Right lung (tissue), 5 donors: Measurements from ENCODE around the gene EIF2B2. TPM values are rescaled to one million over a fixed set of nuclear protein-coding genes. Genes with fewer than 3 reads are reported as not detected.
A peak's percentile ranks its signal among the peaks of the same experiment; 100 is the strongest.

Experiments used
- DNase-seq, 2 donors: peaks; one replicate each; pipeline ENCODE4 v3.0.0-alpha.2; 2013
- polyA plus RNA-seq, 5 donors: library from polyadenylated mRNA; unstranded; fragments of 120-200 nt; gene quantifications; one replicate each; pipeline versions ENCODE4 v1.2.1 to v1.2.3, GENCODE V29; 2013; ENCODE audit warnings: inconsistent platforms in 1 of 5, low replicate concordance in 1 of 5; ENCODE audit not compliant: insufficient read length in 5 of 5, insufficient read depth in 1 of 5

Gene EIF2B2
- polyA plus RNA-seq, 5 donors, result 45.2 to 58.4 (median 52.1) TPM

DNA sequence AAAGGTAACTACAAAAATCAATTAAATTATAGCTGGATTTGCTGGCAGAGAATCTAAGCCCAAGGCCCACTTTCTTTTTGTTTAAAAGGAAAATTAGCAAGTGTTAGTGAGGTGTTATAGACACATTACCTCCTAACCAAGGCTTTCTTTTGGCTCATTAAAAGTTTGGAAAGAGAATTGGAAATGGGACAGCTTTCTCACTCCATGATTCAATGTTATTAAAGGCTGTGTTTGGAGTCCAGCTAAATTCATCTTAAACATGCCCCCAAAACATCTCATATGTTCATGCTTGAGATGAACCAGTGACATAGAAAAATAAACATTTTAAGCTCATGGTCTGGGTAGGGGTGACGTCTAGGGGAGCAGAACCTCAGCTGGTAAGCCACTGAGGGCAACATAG lies 33.9 kb upstream of the EIF2B2 start:
- no peak for DNase-seq

- no peak for DNase-seq
Observed at GRCh38 chr14:74973003-74973653, 29.6 kb upstream of the EIF2B2 start.

DNA sequence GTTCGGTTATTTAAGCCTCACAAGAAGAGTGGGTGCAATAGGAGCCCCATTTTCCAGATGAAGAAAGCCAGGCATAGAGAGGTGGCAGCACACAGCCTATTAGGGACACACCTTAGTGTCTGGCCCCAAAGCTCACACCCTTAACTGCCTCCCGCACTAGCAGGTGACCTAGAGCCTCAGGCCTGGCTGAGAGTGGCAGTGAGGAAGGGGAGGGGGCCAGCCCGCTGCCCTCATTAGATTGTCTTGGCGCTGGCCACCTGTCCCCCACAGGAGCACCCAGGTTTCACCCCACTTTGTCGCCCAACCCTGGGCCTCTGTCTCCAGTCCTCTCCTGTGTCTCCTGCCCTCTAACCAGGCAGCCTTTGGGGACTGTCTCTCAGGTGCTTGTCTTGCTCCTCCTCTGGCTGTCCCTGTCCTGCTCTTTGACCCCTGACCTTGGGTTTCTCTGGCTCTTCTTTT lies 28.8 kb upstream of the EIF2B2 start:
- DNase-seq, result no peak

- no peak for DNase-seq
Observed at GRCh38 chr14:74974364-74975058, 28.2 kb upstream of the EIF2B2 start.

GRCh38 chr14:74975059-74975810 lies 27.5 kb upstream of the EIF2B2 start:
- peak; percentile 90 for DNase-seq

GRCh38 chr14:74976264-74977113 lies 26.2 kb upstream of the EIF2B2 start:
- DNase-seq, result no peak

DNA sequence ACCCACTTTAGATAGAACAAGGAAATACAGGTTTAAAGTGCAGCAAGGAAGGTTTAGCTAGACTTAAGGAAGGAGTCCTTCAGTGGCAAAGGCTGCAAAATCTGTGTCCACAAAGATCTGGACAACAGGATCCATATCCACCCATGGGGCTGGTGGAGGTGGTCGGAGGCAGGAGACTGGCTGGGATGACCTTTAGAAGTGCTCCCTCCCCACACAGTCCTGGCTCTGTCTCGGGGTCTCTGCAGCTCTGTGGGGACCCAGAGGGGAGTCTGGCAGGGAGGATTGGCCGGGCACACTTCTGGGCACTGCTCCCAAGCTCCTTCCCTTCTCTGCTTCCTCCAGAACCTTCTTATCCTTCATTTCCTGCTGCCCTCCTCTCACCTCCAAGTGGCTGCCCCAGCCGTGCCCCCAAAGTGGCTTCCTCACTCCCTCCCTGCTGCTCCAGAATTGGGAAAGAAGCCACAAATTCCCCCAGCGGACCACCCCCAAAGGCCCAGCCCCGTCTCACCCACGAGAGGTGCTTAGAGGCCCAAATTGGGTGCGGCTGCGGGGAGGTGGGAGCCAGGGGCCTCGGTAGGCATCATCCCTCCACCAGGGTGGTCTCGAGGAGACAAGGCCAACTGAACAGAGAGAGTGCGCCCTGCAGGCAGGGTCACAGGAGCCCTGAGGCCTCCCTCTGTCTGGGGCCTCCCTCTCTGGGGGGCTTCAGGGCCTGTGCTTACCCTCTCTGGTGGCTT lies 25.4 kb upstream of the EIF2B2 start:
- no peak for DNase-seq

DNA sequence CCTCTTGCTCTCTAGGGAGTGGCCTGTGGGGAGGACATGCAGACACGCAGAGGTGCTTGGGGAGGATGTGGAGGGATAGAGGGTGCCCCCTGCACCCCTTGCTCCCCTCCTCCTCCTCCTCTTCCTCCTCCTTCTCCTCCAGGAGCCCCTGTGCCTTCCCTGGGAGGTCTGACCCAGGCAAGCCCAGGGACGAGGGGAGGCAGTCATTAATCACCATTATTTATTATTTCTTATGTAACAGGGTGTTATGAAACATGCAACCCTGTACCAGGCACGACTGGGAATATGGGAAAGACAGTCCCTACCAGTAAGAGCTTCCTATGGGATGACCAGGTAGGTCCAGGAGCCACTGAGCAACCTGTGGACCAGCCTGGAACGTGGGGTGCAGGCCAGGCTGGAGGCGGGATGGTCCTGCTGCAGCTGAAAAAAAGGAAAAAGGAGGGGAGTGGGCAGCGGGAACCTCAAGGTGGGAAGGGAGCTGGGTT lies 24.8 kb upstream of the EIF2B2 start:
- no peak for DNase-seq

- DNase-seq, result no peak
Observed at GRCh38 chr14:74978416-74978947, 24.2 kb upstream of the EIF2B2 start.

GRCh38 chr14:74979029-74979428 lies 23.7 kb upstream of the EIF2B2 start:
- no peak for DNase-seq

DNA sequence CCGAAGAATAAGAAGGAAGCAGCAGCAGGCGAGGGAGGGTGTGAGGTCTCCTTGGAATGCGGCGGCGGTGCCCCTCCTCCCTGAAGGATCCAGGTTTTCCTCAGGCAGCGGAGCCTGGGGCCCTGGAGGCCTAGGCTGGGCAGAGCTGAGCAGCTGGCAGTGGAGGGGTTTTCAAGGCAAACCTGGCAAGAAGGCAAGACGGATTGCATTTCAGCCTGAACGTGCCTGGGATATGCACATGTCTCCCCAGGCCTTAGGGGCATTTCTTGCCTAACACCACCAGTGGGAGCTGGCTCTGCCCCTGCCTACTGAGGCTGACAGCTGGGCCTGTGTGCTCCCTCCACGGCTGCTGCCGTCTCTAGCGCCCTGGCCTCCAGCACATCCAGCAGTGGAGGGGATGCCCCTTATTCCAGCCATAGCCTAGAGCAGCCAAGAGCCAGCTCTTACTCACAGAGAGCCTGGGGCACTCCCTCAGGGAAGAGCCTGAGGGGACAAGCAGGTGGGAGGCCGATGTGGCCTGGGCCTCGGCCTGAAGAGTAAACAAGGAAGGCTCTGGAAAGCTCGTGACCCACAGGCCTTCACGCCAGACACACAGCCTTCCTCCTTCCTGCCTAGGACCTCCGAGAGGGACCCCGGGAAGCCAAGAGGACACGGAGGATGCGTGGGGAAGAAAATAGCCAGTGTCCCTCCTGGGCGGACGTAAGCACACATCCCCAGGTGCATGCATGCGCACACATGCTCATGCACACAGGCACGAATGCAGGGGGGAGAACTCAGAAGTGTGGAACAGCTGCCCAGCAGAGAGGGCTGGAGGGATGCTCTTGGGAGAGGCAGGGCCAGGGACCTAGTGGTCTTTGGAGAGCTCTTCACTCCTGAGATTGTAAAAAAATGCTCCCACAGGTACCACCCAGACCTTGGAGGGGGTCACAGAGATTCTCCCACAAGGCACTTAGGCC lies 23.0 kb upstream of the EIF2B2 start:
- no peak for DNase-seq

DNA sequence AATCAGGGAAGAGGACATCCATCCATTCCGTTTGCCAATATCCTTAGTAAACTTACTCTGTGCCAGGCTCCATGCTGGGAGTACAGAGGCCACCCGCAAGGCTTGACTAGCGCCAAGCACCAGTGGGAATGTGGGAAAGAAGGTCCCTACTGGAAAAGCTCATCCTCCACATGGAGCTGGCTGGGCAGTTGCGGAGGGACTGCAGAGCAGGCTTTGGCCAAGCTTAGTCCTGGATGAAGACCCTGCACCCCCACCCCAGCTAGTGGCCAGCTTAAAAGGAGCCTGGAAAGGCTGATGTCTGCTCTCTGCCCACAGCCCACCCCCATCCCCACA lies 22.4 kb upstream of the EIF2B2 start:
- DNase-seq, result no peak

DNA sequence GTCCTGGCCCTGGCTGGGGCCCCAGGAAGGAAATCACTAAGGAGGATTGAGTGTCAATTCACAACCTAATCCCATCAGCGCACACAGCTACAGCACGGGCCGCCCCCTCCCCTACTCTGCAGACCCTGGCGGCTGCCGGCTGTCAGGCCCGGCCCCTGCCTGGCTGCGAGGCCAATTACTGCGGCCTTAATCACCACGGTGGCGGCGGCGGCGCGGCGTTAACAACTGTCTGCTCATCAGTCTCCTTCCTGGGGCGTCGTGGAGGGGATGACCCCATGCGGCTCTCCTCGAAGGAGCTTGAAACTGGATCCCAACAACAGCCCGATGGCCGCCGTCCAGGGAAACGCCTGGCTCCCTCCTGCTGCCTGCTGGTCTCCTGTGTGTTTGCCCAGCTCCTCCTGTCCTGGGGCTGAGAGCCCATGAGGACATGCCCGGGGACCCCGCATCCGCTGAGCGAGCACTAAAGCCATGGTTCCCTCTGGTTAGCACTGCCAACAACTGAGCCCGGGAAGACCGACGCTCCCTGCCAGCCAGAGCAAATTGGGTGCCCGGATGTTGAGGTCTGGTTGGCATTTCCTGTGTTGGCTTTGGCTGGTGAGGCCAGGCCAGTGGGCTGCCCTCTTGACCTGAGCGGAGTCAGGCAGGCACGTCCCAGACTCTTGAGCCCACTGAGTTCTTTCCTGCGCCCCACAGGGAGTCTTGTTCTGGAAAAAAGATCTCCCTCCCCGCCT lies 21.8 kb upstream of the EIF2B2 start:
- DNase-seq, result peak; percentile 54 to 65

DNA sequence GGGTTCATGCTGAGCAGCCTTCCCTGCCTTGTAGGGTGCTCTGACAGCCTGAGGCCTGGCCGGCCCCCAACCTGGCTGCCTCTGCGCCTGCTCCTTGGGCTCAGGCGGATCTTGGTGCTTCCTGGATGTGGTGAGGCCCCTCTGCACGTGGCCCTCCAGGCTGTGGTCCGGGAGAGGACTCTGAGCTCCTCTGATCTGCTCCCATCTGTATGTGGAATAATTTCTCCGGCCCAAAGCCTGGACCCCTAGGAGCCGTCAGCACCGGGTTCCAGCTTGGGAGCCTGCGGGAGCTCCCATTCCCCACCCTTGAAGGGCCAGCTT lies 21.3 kb upstream of the EIF2B2 start:
- DNase-seq, result no peak

DNA sequence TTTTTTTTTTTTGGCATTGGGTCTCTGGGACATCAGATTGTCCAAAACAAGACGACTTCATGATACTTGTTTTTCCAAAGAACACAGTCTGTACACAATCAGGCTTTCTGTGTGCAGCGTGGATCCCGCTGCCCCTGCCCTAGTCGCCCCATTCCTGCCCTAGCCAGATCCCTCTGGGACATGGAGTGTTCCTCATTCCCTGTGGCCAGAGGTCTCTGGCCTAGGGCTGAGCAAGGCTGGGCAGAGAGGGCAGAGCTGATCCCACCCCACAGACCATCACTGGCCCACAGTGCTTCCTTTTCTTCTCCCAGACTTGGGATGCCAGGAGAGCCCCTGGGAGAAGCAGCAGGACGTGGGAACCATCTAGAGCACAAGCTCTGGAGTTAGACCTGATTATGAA lies 20.9 kb upstream of the EIF2B2 start:
- no peak for DNase-seq

GRCh38 chr14:74982661-74983060 lies 20.1 kb upstream of the EIF2B2 start:
- no peak for DNase-seq

- no peak for DNase-seq
Observed at GRCh38 chr14:74983343-74983742, 19.4 kb upstream of the EIF2B2 start.

DNA sequence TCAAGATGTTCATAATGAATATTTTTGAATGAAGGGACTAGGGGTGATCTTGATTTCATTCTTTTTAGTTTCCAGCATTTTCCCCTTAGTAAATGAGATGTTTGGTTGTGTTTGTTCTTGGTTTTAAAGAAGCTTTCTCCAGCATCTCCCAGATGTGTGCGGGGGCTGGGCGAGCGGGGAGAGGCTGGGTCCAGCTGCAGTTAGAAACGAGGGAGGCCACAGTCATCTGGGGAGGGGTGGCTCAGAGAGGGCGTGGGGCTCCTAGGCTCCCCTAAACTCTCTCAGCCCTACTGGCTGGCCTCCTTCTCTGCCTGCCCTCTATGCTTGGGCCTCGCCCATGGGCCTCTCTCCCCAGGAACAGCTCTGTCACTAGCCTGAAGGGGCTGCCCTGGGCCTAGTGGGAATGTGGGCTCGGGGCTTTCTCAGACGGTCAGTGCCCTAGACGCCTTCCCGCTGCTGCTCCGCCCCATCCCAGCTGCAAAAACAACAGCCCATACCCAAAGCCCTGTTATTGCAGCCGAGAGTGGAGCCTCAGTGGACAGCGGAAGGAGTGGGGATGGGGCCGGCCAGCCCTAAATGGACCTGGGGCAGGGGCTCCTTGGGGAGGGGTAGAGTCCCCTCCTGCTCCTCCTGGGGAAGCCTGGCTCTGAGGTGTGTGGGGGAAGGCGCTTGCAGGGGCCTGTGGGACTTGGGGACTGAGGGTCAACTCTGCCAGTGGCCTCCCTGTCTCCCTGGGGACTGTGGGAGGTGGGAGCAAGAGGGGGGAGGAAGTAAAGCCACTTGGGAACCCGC lies 18.3 kb upstream of the EIF2B2 start:
- no peak for DNase-seq

DNA sequence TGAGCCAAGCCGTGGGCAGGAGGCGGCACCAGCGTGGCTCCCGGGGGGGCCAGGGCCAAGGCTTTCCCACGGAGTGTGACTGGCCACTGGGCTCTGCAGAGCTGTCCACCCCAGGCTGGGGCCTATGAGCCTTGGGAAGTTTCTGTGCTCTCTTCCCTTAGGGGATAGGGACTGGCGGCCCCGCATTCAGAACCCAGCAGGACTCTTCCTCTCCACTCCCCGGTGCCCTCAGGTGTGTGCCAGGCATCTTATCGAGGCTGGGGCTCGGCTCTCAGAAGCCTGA lies 17.8 kb upstream of the EIF2B2 start:
- no peak for DNase-seq
